GM19467 (cell line): ENCODE measurements around the gene INSYN2A.

Experiments
- ATAC-seq: cut with Tn5 transposase; IDR thresholded peaks from one replicate; pipeline ENCODE4 v1.9.1; 2021; ENCODE audit warnings: mild to moderate bottlenecking, moderate library complexity; ENCODE audit not compliant: unreplicated experiment

Gene INSYN2A

DNA sequence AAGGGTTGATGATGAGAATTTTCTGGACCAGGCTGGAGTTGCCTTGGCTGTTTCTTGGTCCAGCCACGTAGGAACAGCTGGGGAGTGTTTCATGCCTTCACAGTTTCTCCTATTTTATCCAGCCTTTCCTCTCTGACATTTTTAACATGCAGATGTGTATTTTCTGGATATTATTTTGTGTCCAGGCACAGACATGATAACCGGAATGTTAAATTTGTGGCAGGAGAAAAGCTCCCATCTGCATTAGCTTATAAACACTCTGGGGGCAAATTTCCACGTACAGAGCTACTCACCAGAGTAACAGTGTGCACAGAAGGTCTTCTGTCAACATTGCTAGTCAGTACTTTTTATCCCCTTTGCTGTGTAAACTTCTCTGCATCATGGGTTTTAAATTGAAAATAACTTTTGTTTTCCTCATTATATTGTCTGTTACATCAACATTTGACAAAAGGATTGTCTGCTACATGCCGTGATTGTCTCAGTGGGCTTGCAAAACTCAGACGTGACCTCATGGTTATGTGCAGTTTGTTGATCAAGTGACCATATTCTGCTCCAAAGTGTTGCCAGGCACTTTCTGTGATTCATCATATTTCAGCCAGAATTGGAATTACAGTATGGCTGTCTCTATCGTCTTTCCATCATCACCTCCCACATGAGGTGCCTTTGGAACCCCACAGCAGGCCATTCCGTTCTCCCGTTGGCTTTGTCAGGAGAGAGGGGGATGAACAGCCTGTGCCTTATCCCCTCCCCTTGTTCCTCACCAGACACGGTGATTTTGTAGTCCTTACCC is 41.4 kb downstream of the INSYN2A start:
- ATAC-seq: no peak

DNA sequence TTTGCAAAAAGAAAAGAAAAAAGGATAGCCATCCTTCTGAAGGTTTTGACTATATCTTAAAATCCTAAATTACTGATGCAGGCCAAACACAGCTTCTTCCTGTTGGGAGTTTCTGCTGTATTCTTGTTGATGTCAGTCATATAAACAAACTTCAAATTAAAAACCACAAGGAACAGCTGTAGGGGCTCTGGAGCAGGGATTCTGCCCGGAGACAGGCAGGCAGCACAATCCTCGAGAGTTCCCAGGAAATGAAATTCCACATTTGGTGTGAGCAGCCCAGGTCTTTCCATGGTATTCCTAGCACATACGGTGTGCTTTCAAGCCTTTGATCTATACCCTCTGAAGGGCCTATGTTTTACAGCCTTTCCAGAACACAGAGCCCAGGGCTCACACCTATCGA is 43.2 kb downstream of the INSYN2A start:
- ATAC-seq: no peak

- no peak for ATAC-seq
These were observed 44.3 kb downstream of the INSYN2A start for GRCh38 chr10:127151981-127152699.

GRCh38 chr10:127151541-127151940 is 44.9 kb downstream of the INSYN2A start:
- ATAC-seq: no peak

- ATAC-seq: no peak
These were observed 46.3 kb downstream of the INSYN2A start for GRCh38 chr10:127150136-127150535.

DNA sequence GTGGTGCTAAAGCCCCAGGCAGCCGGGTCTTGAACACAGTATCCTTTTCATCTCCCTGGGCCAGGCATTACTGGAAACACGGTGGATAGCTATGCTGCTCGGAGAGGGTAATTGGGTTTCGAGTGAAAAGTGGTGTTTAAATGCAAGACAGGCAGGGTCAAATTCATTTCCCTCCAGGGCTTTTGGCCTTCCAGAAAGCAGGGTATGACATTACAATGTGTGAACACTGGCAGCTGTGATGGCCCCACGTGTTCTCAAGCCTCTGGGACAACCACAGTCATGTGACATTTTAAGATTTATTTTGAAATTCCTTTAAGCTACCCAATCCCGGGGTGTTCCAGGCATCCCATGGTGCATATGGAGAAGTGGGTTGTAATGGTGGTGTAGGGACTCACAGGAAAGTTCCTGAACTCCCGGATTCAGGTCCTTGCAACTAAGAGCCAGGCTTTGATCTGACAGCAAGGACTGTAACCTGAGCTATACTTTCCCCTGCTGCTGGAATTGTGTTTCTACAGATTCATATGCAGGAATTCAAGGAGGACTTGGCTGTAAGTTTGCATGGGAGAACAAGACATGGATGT is 46.8 kb downstream of the INSYN2A start:
- ATAC-seq: no peak

GRCh38 chr10:127148933-127149220 is 47.5 kb downstream of the INSYN2A start:
- no peak for ATAC-seq

DNA sequence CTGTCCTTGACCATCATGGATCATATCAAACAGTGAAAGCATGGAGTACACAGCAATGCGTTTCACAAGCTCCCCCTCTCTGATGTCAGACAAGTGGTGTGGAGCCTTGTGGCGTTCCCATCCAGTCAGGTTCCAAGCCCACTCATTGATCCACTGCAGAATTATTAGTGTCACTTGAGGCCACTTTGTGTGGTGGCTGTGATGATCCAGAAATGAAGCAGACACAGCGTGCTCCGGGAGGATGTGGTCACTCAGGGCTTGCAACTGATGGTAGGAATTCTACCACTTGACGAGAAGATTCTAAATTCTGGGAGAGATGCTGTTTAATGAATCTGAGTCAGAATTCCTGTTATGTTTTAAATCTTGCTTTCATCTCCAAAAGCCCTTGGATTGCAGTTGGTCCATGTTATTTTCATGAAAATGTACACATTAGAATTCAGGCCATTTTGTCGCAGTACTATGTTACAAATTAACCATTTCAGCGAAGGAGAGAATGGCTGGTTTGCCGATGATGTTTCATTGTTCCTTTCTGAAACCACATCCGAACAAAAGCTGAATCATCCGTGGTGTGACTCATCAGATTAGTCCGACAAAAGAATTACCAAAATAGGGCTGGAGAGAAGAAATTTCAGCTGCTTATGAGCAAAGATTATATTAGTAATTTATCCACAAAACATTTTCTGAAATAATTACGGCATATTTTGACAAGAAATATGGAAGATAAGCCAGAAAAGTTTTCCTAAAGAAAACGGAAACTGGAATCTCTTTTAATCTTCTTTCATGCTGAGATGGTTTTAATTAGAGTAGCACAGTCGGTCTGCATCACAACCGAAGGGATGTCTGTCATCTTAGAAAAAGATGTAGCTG is 48.1 kb downstream of the INSYN2A start:
- ATAC-seq: no peak

DNA sequence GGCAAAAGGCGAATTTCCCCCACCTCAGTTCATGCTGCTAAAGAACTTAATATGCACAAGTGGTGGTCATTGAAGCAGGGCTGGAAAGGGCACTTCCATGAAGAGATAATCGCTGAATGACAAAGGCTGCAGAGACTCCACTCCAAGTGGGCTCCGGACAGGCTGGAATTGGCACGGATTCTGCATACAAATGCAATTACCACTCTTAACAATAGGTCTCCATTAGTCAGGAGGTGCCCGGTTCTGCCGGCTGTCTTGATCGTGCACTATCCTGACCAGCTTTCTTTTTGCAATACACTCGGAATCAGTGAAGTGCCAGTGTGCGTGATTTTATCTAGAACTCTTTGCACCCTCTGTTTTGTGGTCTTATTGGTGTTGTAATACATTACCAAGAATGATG is 49.7 kb downstream of the INSYN2A start:
- ATAC-seq: no peak
